Neural crest cell (in vitro differentiated cells): ENCODE results near the gene GABBR2. TPM values are rescaled to one million over a fixed set of nuclear protein-coding genes. Genes with fewer than 3 reads are reported as not detected.
"Not testable (repeated sequence)": the region's sequence is repeated elsewhere in the genome, so short reads cannot be mapped to it uniquely, and the experiment has no call there.

Source experiments
- DNase-seq: peaks from one replicate; pipeline ENCODE4 v3.0.0; 2021; ENCODE audit warnings: low read depth, mixed read lengths, low spot score
- H3K27ac Mint-ChIP-seq: one replicate; pipeline ENCODE4 v1.8.0; 2021; ENCODE audit warnings: mild to moderate bottlenecking, mixed read lengths; ENCODE audit not compliant: unreplicated experiment
- H3K27me3 Mint-ChIP-seq: 2 replicates; pipeline ENCODE4 v1.8.0; 2021; ENCODE audit warnings: low read depth, mild to moderate bottlenecking, mixed read lengths
- H3K36me3 Mint-ChIP-seq: 2 replicates; pipeline ENCODE4 v1.8.0; 2021; ENCODE audit warnings: low read depth, mild to moderate bottlenecking, mixed read lengths
- H3K4me1 Mint-ChIP-seq: 2 replicates; pipeline ENCODE4 v1.8.0; 2021; ENCODE audit warnings: mixed read lengths
- H3K4me3 Mint-ChIP-seq: one replicate; pipeline ENCODE4 v1.8.0; 2021; ENCODE audit warnings: mild to moderate bottlenecking, mixed read lengths
- H3K9me3 Mint-ChIP-seq: 2 replicates; pipeline ENCODE4 v1.8.0; 2021; ENCODE audit warnings: mixed read lengths
- total RNA-seq: library from RNA; stranded (reverse); gene quantifications from 2 replicates; pipeline ENCODE4 v1.2.1, GENCODE V29; 2021
- TF ChIP-seq, protein P1 (sequence below): fragments of 200-600 bp; sonication (generic); conservative IDR thresholded peaks from 2 replicates; pipeline ENCODE4 v1.5.0; 2021; ENCODE audit warnings: antibody characterized with exemption, mild to moderate bottlenecking

GABBR2 gene
- total RNA-seq, 1 donor from 2014 or later = 0.84 TPM

DNA sequence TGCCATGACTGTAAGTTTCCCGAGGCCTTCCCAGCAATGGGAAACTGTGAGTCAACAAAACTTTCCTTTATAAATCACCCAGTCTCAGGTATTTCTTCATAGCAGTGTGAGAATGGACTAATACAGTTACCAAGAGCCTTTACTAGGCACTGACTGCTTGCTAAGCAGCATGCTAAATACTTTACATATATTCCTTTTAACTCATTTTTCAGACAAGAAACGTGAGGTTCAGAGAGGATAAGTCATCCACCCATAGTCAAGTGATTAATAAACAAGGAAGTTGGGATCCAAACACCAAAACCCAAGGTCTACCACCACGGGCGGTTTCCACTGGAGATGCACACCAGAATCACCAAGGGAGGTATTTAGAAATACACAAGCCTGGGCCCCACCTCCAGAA is 50.8 kb downstream of the GABBR2 start:
- Mint-ChIP-seq H3K36me3 (no peaks in the 10 kb centered on the region), H3K27me3 (peaks cover 5% of the 10 kb centered on the region), H3K27ac (no peak overlapping the region), H3K4me3 (no peak overlapping the region), H3K4me1 (no peaks in the 10 kb centered on the region), H3K9me3 (peaks cover 4% of the 10 kb centered on the region)
- DNase-seq = no peak
- TF ChIP-seq, protein P1, sequence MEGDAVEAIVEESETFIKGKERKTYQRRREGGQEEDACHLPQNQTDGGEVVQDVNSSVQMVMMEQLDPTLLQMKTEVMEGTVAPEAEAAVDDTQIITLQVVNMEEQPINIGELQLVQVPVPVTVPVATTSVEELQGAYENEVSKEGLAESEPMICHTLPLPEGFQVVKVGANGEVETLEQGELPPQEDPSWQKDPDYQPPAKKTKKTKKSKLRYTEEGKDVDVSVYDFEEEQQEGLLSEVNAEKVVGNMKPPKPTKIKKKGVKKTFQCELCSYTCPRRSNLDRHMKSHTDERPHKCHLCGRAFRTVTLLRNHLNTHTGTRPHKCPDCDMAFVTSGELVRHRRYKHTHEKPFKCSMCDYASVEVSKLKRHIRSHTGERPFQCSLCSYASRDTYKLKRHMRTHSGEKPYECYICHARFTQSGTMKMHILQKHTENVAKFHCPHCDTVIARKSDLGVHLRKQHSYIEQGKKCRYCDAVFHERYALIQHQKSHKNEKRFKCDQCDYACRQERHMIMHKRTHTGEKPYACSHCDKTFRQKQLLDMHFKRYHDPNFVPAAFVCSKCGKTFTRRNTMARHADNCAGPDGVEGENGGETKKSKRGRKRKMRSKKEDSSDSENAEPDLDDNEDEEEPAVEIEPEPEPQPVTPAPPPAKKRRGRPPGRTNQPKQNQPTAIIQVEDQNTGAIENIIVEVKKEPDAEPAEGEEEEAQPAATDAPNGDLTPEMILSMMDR = no peak

DNA sequence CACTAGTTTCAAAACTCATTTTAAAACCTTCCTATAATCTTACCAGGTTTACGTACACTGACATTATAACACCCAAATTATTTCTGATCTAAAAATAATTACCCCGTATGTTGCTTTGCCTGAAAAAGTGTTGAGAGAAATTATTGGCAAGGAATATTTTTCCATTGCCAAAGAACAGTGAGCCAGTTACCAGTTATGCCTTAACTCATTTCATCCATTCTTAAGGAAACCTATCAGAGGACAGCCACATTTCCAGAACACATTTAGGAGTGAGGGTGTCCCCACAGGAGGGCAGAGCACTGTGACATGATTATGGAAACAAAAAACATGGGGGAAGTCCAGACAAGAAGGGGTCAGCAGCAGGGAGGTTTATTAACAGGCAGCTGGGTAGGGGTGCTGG is 52.2 kb downstream of the GABBR2 start:
- no peak overlapping the region for H3K27ac Mint-ChIP-seq
- H3K4me1 Mint-ChIP-seq = no peaks in the 10 kb centered on the region
- H3K27me3 Mint-ChIP-seq = peaks cover 14% of the 10 kb centered on the region
- H3K9me3 Mint-ChIP-seq = peaks cover 4% of the 10 kb centered on the region
- no peak for DNase-seq
- TF ChIP-seq, protein P1 = no peak
- H3K4me3 Mint-ChIP-seq = no peak overlapping the region
- no peaks in the 10 kb centered on the region for H3K36me3 Mint-ChIP-seq

DNA sequence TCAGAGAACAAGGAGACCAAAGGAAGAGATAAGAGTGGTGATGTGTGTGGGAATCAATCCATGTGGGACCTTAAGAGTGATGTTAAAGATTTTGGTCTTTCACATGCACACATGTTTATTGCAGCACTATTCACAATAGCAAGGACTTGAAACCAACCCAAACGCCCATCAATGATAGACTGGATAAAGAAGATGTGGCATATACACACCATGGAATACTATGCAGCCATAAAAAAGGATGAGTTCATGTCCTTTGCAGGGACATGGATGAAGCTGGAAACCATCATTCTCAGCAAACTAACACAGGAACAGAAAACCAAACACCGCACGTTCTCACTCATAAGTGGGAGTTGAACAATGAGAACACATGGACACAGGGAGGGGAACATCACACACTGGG is 53.3 kb downstream of the GABBR2 start:
- H3K27me3 Mint-ChIP-seq = peaks cover 18% of the 10 kb centered on the region
- H3K4me1 Mint-ChIP-seq, H3K36me3 Mint-ChIP-seq, H3K27ac Mint-ChIP-seq, DNase-seq, H3K4me3 Mint-ChIP-seq, H3K9me3 Mint-ChIP-seq: not testable (repeated sequence)

DNA sequence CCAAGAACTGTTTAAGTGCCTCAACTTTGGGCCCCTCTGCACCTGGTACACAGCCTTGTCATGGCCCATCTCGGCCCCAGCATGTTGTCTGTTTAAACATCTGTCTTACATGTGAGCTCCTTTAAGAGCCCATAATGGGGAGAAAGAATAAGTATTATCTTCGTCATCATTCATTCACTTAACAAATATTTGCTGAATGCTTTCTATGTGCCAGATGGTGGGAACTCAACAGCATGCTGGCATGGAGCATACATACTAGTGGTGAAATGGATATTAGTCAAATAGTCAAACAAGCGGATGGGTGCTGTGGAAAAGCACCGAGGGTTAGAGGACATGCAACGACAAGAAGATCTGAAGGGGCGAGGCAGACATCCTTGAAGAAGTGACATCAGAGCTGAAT is 54.5 kb downstream of the GABBR2 start:
- no peak for DNase-seq
- Mint-ChIP-seq H3K4me3 (no peak overlapping the region), H3K9me3 (peaks cover 4% of the 10 kb centered on the region), H3K27me3 (peaks cover 30% of the 10 kb centered on the region), H3K36me3 (no peaks in the 10 kb centered on the region), H3K4me1 (peaks cover 5% of the 10 kb centered on the region), H3K27ac (no peak overlapping the region)
- TF ChIP-seq, protein P1 = no peak

DNA sequence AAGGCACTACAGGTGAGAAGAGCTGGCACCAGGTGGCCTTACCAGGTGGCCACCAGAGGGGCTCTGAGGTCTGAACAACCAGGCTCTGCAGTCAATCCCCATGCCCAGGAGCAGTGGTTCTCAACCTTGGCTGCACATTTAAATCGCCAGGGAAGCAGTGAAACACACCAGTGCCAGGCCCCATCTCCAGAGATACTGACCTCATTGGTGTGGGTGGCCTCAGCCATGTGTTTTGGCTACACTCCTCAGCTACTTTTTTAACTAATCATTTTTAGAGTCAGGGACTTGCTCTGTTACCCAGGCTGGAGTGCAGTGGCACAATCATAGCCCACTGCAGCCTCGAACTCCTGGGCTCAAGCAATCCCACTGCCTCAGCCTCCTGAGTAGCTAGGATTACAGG is 56.0 kb downstream of the GABBR2 start:
- Mint-ChIP-seq H3K9me3 (peaks cover 4% of the 10 kb centered on the region), H3K36me3 (no peaks in the 10 kb centered on the region), H3K27ac (no peak overlapping the region), H3K4me3 (no peak overlapping the region), H3K27me3 (peaks cover 42% of the 10 kb centered on the region), H3K4me1 (peaks cover 6% of the 10 kb centered on the region)
- DNase-seq = no peak
- TF ChIP-seq, protein P1 = no peak

DNA sequence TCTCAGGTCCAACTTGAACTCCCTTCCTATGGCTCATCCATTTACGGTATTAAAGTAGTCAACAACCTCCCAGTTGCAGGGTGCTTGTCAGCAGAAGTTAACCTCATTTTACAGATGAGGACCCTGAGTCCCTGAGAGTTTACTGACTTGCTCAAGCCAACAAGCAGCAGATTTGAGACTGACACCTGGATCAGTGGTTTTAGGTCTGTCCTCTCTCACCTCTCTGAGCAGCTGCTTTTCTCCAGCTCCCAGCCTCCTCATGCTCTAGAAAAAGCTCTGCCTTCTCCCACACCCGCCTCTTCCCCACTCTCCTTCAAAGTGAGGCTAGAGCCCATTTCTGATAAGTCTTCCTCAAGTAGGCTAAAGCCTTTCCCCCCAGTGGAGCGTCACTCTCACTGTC is 56.4 kb downstream of the GABBR2 start:
- peaks cover 6% of the 10 kb centered on the region for H3K4me1 Mint-ChIP-seq
- no peak overlapping the region for H3K4me3 Mint-ChIP-seq
- H3K27ac Mint-ChIP-seq = no peak overlapping the region
- no peak for DNase-seq
- H3K9me3 Mint-ChIP-seq = peaks cover 4% of the 10 kb centered on the region
- TF ChIP-seq, protein P1 = no peak
- H3K36me3 Mint-ChIP-seq = no peaks in the 10 kb centered on the region
- H3K27me3 Mint-ChIP-seq = peaks cover 43% of the 10 kb centered on the region
